Ovary (tissue), 10 donors: ENCODE measurements around the gene XRCC6. TPM values are rescaled to one million over a fixed set of nuclear protein-coding genes. Genes with fewer than 3 reads are reported as not detected.
"Not testable (repeated sequence)": the region's sequence is repeated elsewhere in the genome, so short reads cannot be mapped to it uniquely, and the experiment has no call there.

Experiments
- DNase-seq, 5 donors: peaks; one replicate each; pipeline ENCODE4 v3.0.0-alpha.2; 2019 to 2020
- H3K27ac ChIP-seq, 2 donors: fragments of 200-600 bp; one replicate each; pipeline versions ENCODE4 v1.5.1 to v1.8.0; 2019 to 2022
- H3K27me3 ChIP-seq: fragments of 200-600 bp; one replicate; pipeline ENCODE4 v1.8.0; 2022
- H3K36me3 ChIP-seq: fragments of 200-600 bp; sonication (generic); one replicate; pipeline ENCODE4 v1.5.1; 2019
- H3K4me1 ChIP-seq: one replicate; pipeline ENCODE4 v1.8.1; 2013; ENCODE audit warnings: mild to moderate bottlenecking, moderate library complexity; ENCODE audit not compliant: insufficient read depth
- H3K4me3 ChIP-seq: fragments of 200-600 bp; sonication (generic); one replicate; pipeline ENCODE4 v1.5.1; 2017
- H3K9me3 ChIP-seq, 2 donors: fragments of 200-600 bp in 1 of 2; sonication (generic) in 1 of 2; one replicate each; pipeline versions ENCODE4 v1.5.1 to v1.8.1; 2013 to 2019; ENCODE audit warnings: mild to moderate bottlenecking in 1 of 2, moderate library complexity in 1 of 2
- EP300 ChIP-seq: sonication (generic); formaldehyde crosslinking; IDR thresholded peaks from one replicate; pipeline ENCODE4 v1.6.1; 2017; ENCODE audit warnings: antibody characterized with exemption
- POLR2A ChIP-seq: fragments of 450-650 bp; IDR thresholded peaks from one replicate; pipeline ENCODE4 v1.6.1; 2017; ENCODE audit warnings: antibody characterized with exemption, mild to moderate bottlenecking, moderate library complexity
- WGBS, 3 donors: extraction: QIAGEN DNeasy Blood & Tissue Kit in 1 of 3; methylation state at CpG; one replicate each; pipeline versions ENCODE4 v1.1.5 to v1.1.7; 2013 to 2017; 5-methylcytosine and 5-hydroxymethylcytosine counted together
- intact Hi-C, 4 donors: fragments of 100-400 bp; cut with DNase I; formaldehyde crosslinking; loops; one replicate each; pipeline versions ENCODE4 v1.11.0 to v1.15.1; 2022 to 2023
- long read RNA-seq, 3 donors: library from polyadenylated mRNA in 2 of 3; unstranded in 2 of 3; transcript quantifications; one replicate each; pipeline ENCODE4 v2.0.0 and lab custom pipeline, GENCODE V29; 2021 to 2026
- polyA plus RNA-seq, 2 donors: library from polyadenylated mRNA; stranded (reverse); fragments of 200-250 nt in 1 of 2; fragments of 350-450 nt in 1 of 2; fragmentation: Illumina TruSeq in 1 of 2; extraction: RNeasy Lipid Tissue Mini Kit (QIAGEN cat#74804) in 1 of 2; gene quantifications; one replicate each; pipeline ENCODE4 v1.2.3, GENCODE V29; 2013 to 2014
- total RNA-seq, 7 donors: library from RNA; depleted of rRNA in 2 of 7; stranded (reverse); fragments of >200 nt in 2 of 7; fragmentation: NEBNext Ultra II Directional in 3 of 7; extraction: Animal tissue kit (Norgen Biotek cat#: 25700) in 3 of 7; gene quantifications; one replicate each; pipeline versions ENCODE4 v1.1.0 to v1.2.4, GENCODE V29; 2016 to 2023
- TF ChIP-seq, protein P1 (sequence below), 3 donors: fragments of 450-650 bp in 2 of 3; fragments of 200-600 bp in 1 of 3; IDR thresholded peaks; one replicate each; pipeline versions ENCODE4 v1.5.1 to v1.8.0; 2016 to 2022; ENCODE audit warnings: antibody characterized with exemption in 3 of 3, mild to moderate bottlenecking in 1 of 3
- donor health status: DM: no; HTN: no; CAD: no; lungs with moderate emphysema.
- donor health status: DM: no; HTN: no; CAD: no.
- donor health status: Bipolar disorder and iron deficiency.
- donor health status: DM: yes; HTN: yes; CAD: no.
- donor health status: DM: no; HTN: no; CAD: no.
- donor health status: DM: yes; HTN: yes; CAD: no.

The XRCC6 gene
- 100 to 1,000 TPM; 147 to 239 (median 200) TPM for total RNA-seq
- 100 to 1,000 TPM; 165 to 380 TPM for polyA plus RNA-seq
- long read RNA-seq, donor 1, transcript XRCC6-202 (13 exons, 2,296 nt) = major isoform, 1,852 of 2,212 reads
- long read RNA-seq, donor 1, transcript XRCC6-206 (12 exons, 2,148 nt) = minor isoform, 6 of 2,212 reads
- long read RNA-seq, donor 1, transcript XRCC6-205 (13 exons, 2,200 nt) = minor isoform, 7 of 2,212 reads
- long read RNA-seq, donor 1, transcript XRCC6-201 (12 exons, 2,709 nt) = minor isoform, 149 of 2,212 reads
- long read RNA-seq, donor 1, partial matches to known transcripts = 88 of 2,212 reads
- long read RNA-seq, donor 1, other reads (novel, unspliced or antisense) = 109 of 2,212 reads
- long read RNA-seq, donor 2, transcript XRCC6-202 (13 exons, 2,296 nt) = major isoform, 209 of 387 reads
- long read RNA-seq, donor 2, transcript XRCC6-201 (12 exons, 2,709 nt) = minor isoform, 42 of 387 reads
- long read RNA-seq, donor 2, partial matches to known transcripts = 89 of 387 reads
- long read RNA-seq, donor 2, other reads (novel, unspliced or antisense) = 44 of 387 reads
- long read RNA-seq, donor 3, transcript XRCC6-202 (13 exons, 2,296 nt) = major isoform, 461 of 517 reads
- long read RNA-seq, donor 3, transcript XRCC6-201 (12 exons, 2,709 nt) = minor isoform, 22 of 517 reads
- long read RNA-seq, donor 3, partial matches to known transcripts = 15 of 517 reads
- long read RNA-seq, donor 3, other reads (novel, unspliced or antisense) = 15 of 517 reads

- no peaks in the 10 kb centered on the region for H3K9me3 ChIP-seq
- H3K4me3 ChIP-seq = peak within 1 kb of the TSS; percentile 90
- H3K27me3 ChIP-seq = no peaks in the 10 kb centered on the region
- no peaks in the 10 kb centered on the region for H3K36me3 ChIP-seq
- WGBS, 3 donors = 0% methylated on average over 68 to 70 of the region's 70 CpGs
- peak; percentile 100 for DNase-seq
- H3K27ac ChIP-seq = peak within 1 kb of the TSS; percentile 91 to 94
- intact Hi-C loops = no loop called here
- TF ChIP-seq POLR2A (peak; percentile 98), EP300 (peak; percentile 68)
- TF ChIP-seq, protein P1, sequence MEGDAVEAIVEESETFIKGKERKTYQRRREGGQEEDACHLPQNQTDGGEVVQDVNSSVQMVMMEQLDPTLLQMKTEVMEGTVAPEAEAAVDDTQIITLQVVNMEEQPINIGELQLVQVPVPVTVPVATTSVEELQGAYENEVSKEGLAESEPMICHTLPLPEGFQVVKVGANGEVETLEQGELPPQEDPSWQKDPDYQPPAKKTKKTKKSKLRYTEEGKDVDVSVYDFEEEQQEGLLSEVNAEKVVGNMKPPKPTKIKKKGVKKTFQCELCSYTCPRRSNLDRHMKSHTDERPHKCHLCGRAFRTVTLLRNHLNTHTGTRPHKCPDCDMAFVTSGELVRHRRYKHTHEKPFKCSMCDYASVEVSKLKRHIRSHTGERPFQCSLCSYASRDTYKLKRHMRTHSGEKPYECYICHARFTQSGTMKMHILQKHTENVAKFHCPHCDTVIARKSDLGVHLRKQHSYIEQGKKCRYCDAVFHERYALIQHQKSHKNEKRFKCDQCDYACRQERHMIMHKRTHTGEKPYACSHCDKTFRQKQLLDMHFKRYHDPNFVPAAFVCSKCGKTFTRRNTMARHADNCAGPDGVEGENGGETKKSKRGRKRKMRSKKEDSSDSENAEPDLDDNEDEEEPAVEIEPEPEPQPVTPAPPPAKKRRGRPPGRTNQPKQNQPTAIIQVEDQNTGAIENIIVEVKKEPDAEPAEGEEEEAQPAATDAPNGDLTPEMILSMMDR (IDR thresholded peaks at IDR 0.05) = no peak
- peaks cover 4% of the 10 kb centered on the region for H3K4me1 ChIP-seq
Observed at GRCh38 chr22:41621099-41621910, at the start of gene XRCC6. XRCC6 (plus strand) TSS chr22:41621295; CDS start chr22:41622005, 710 bp downstream.

GRCh38 chr22:41571786-41572185 is 49.3 kb upstream of the XRCC6 start:
- intact Hi-C loops = no loop called here
- 85 to 94% (median 91%) methylated on average over 13 to 14 of the region's 14 CpGs for WGBS, 3 donors

GRCh38 chr22:41572305-41572704 is 48.8 kb upstream of the XRCC6 start:
- H3K4me1 ChIP-seq = peaks cover 17% of the 10 kb centered on the region
- DNase-seq, H3K27ac ChIP-seq, H3K4me3 ChIP-seq, H3K9me3 ChIP-seq, H3K36me3 ChIP-seq, intact Hi-C loops, H3K27me3 ChIP-seq: not testable (repeated sequence)
- 96 to 98% (median 97%) methylated on average over 3 of the region's 3 CpGs for WGBS, 3 donors

More at GRCh38 chr22:41571786-41572185, 49.3 kb upstream of the XRCC6 start:
- no peaks in the 10 kb centered on the region for H3K27me3 ChIP-seq
- no peaks in the 10 kb centered on the region for H3K36me3 ChIP-seq
- DNase-seq = no peak
- H3K9me3 ChIP-seq = no peaks in the 10 kb centered on the region
- peaks cover 18% of the 10 kb centered on the region for H3K4me1 ChIP-seq
- no peak overlapping the region for H3K27ac ChIP-seq
- no peak for TF ChIP-seq POLR2A
- TF ChIP-seq EP300 = no peak
- TF ChIP-seq, protein P1 (IDR thresholded peaks at IDR 0.05) = no peak
- H3K4me3 ChIP-seq = no peak overlapping the region

DNA sequence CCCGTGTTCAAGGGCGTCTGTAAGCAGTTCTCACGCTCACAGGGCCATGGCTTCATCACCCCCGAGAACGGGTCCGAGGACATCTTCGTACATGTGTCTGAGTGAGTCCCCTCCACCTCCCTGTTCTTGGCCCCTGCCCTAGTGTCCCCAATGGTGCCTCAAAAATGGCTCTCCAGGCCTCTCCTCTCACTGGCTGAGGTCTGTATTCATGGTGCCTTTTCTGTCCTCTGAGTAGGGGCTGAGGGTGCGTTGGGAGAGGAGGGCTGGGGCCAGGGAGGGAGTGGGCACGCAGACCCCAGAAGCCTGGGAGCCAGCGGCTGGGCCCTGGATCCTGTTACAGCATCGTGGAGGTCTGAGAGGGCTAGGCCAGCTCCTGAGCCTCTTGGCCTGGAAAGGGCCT is 47.4 kb upstream of the XRCC6 start:
- 79 to 89% (median 81%) methylated on average over 11 of the region's 11 CpGs for WGBS, 3 donors
- no peaks in the 10 kb centered on the region for H3K9me3 ChIP-seq
- H3K27me3 ChIP-seq = no peaks in the 10 kb centered on the region
- TF ChIP-seq, protein P1 (IDR thresholded peaks at IDR 0.05) = no peak
- TF ChIP-seq EP300 (no peak), POLR2A (no peak)
- intact Hi-C loops = no loop called here
- H3K36me3 ChIP-seq = no peaks in the 10 kb centered on the region
- H3K4me1 ChIP-seq = peaks cover 10% of the 10 kb centered on the region
- DNase-seq = peak in 2 of 5 donors; percentile 27 to 41
- no peak overlapping the region for H3K4me3 ChIP-seq
- H3K27ac ChIP-seq = peak overlapping the region in 1 of 2 donors; percentile 15
